Psoas muscle (tissue), 8 donors: ENCODE results near the gene RASSF1. TPM values are rescaled to one million over a fixed set of nuclear protein-coding genes. Genes with fewer than 3 reads are reported as not detected.
A peak's percentile ranks its signal among the peaks of the same experiment; 100 is the strongest.

Source experiments
- ATAC-seq, 4 donors: fragments of 200-7000 bp; cut with Tn5 transposase; one replicate each; pipeline ENCODE4 v1.9.1; 2020; ENCODE audit warnings: moderate library complexity in 3 of 4, mild to moderate bottlenecking in 2 of 4
- DNase-seq, 2 donors: peaks; one replicate each; pipeline ENCODE4 v3.0.0-alpha.2; 2020
- H3K27ac ChIP-seq: fragments of 200-600 bp; one replicate; pipeline ENCODE4 v1.8.0; 2022
- H3K27me3 ChIP-seq, 3 donors: fragments of 200-600 bp in 1 of 3; one replicate each; pipeline versions ENCODE4 v1.6.1 to v1.8.0; 2013 to 2022; ENCODE audit warnings: low read length in 2 of 3, mild to moderate bottlenecking in 2 of 3, moderate library complexity in 1 of 3; ENCODE audit not compliant: insufficient read depth in 3 of 3
- H3K36me3 ChIP-seq, 2 donors: fragments of 200-600 bp in 1 of 2; one replicate each; pipeline versions ENCODE4 v1.6.1 to v1.8.0; 2013 to 2022; ENCODE audit warnings: low read depth in 1 of 2, mild to moderate bottlenecking in 1 of 2, moderate library complexity in 1 of 2; ENCODE audit not compliant: insufficient read depth in 1 of 2
- H3K4me1 ChIP-seq: fragments of 200-600 bp; one replicate; pipeline ENCODE4 v1.8.0; 2022
- H3K4me3 ChIP-seq: fragments of 200-600 bp; one replicate; pipeline ENCODE4 v1.8.0; 2022; ENCODE audit warnings: mild to moderate bottlenecking
- H3K9me3 ChIP-seq: fragments of 200-600 bp; one replicate; pipeline ENCODE4 v1.8.0; 2022
- CTCF ChIP-seq: fragments of 200-600 bp; IDR thresholded peaks from one replicate; pipeline ENCODE4 v1.8.0; 2022; ENCODE audit warnings: antibody characterized with exemption
- WGBS, 3 donors: extraction: QIAGEN DNeasy Blood & Tissue Kit; methylation state at CpG; one replicate each; pipeline versions ENCODE4 v1.1.6 to v1.1.7; 2013; 5-methylcytosine and 5-hydroxymethylcytosine counted together
- intact Hi-C, 2 donors: fragments of 100-400 bp; cut with DNase I; formaldehyde crosslinking; loops; one replicate each; pipeline versions ENCODE4 v1.11.0 to v1.14.2; 2022
- polyA plus RNA-seq, 3 donors: library from polyadenylated mRNA; stranded (reverse); fragments of 200-250 nt; gene quantifications; one replicate each; pipeline ENCODE4 v1.2.3, GENCODE V29; 2013
- total RNA-seq, 4 donors: library from RNA; stranded (reverse); fragmentation: NEBNext Ultra II Directional in 2 of 4; extraction: Animal tissue kit (Norgen Biotek cat#: 25700) in 2 of 4; gene quantifications; one replicate each; pipeline versions ENCODE4 v1.2.1 to v1.2.4, GENCODE V29; 2021 to 2023
- donor health status: healthy with polysubstance abuse.
- donor health status: DM: no; HTN: no; CAD: no; lungs with moderate emphysema.
- donor health status: Bipolar disorder and iron deficiency.
- donor health status: healthy.
- donor health status: DM: yes; HTN: yes; CAD: no.
- donor health status: DM: no; HTN: no; CAD: no.
- donor health status: DM: no; HTN: no; CAD: no.
- donor health status: DM: yes; HTN: yes; CAD: no.

Gene RASSF1
- total and polyA plus RNA-seq, 7 donors, result 10.1 to 84.5 (median 24.2) TPM

DNA sequence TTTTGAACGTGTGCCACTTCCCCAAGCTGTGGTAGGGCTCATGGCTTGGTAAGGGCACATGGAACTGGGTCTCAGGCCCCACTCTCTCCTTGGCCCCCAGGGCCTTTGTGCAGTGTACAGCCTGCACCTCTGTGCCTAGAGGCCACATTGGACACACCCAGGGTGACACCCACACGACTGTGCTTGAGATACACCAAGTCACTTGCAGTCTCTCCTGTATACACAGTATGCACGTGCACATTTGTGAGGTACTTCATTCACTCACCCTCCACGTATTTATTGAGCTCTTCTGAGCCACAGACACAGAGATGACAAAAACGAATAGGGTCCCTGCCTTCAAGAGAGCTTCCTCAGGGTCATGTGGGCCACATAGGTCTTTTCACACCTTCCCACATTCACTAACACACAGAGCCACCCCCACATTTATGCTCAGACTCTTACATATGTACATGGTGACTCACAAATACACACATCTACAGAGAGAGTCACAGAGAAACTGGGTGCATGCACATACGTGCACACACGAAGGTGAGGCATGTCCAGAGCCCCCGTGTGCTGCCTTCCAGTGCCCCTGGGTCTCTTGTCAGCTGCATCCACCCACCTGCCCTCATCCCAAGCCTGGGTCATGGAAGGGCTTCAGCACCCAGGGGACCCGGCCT lies 28.5 kb upstream of the RASSF1 start:
- no peaks in the 10 kb centered on the region for H3K9me3 ChIP-seq
- H3K4me1 ChIP-seq, result no peaks in the 10 kb centered on the region
- intact Hi-C loops, result loop anchor here in 1 of 2 donors (5.0 kb wide), 1 partner anchor 168 kb away; no protein-coding TSS in a partner anchor
- H3K27me3 ChIP-seq, result peaks cover 0 to 3% (median 0%) of the 10 kb centered on the region in 3 donors
- 81 to 83% (median 83%) methylated on average over 9 of the region's 9 CpGs for WGBS, 3 donors
- ATAC-seq (no peak), DNase-seq (no peak)
- H3K27ac ChIP-seq, result no peak overlapping the region
- TF ChIP-seq CTCF, result no peak
- no peak overlapping the region for H3K4me3 ChIP-seq
- H3K36me3 ChIP-seq, result no peaks in the 10 kb centered on the region

DNA sequence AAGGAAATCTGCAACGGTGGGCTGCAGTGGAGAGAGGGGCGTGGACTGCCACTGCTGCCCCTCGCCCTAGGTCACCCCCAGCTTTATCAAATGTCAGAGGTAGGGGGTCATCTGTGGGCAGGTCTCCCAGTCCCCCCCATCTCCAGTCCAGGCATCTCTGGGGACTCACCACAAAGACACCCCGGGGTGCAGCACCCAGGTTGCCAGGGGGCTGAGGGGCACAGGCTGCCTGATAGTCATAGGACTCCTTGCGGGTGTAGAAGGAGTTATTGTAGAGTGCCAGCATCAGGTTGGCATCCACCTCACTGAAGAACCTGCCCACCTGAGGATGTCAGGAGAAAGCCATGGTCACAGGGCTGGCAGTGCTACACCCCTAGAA lies 25.2 kb upstream of the RASSF1 start:
- no peak for TF ChIP-seq CTCF
- no peak overlapping the region for H3K4me3 ChIP-seq
- DNase-seq (no peak), ATAC-seq (no peak)
- no peaks in the 10 kb centered on the region for H3K4me1 ChIP-seq
- 87 to 97% (median 87%) methylated on average over 5 of the region's 5 CpGs for WGBS, 3 donors
- intact Hi-C loops, result loop anchor here in 1 of 2 donors (5.0 kb wide), 1 partner anchor 171 kb away; no protein-coding TSS in a partner anchor
- no peaks in the 10 kb centered on the region for H3K36me3 ChIP-seq
- no peak overlapping the region for H3K27ac ChIP-seq
- peaks cover 0 to 3% (median 0%) of the 10 kb centered on the region in 3 donors for H3K27me3 ChIP-seq
- no peaks in the 10 kb centered on the region for H3K9me3 ChIP-seq

DNA sequence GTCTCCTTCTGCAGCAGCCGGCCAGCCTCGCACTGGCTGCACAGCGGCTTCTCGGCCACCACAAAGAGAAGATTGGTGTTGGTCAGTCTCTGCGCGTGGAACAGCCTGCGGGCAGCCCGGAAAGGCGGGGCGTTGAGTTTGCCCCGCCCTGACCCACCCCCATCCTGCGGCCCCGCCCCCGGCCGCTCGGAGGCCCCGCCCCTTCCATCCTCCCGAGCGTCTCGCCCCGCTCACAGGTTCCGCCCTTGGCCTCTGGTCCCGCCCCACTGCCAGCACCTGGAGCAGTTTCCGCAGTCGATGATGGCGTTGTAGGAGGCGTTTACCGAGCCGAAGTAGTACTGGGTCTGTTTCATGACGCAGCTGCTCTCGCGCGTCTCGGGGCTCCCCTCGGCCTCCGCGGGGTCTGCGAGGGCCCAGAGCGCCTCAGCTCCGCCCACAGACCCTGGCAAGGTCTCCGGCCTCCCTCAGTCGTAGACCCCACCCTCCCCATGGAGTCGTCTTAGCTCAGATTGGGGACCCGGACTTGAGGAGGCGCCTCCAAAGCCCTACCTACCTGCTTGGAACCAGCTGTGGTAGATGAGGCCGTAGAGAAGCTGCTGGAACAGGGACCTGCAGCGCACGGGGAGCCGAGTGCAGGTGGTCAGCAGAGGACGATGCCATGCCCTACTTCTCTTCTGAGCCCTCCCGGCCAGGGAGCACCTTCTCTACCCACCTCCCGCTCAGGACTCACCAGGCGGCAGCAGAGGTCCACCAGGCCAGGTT lies 24.6 kb upstream of the RASSF1 start:
- TF ChIP-seq CTCF, result no peak
- intact Hi-C loops, result loop anchor here in 1 of 2 donors (5.0 kb wide), 1 partner anchor 172 kb away; no protein-coding TSS in a partner anchor

GRCh38 chr3:50364573-50365079 lies 24.0 kb upstream of the RASSF1 start:
- DNase-seq (peak in 1 of 2 donors; percentile 63), ATAC-seq (peak; percentile 14 to 51 (median 34))
- H3K27me3 ChIP-seq, result no peaks in the 10 kb centered on the region
- H3K4me3 ChIP-seq, result peak overlapping the region; percentile 57
- H3K9me3 ChIP-seq, result no peaks in the 10 kb centered on the region
- WGBS, 3 donors, result 28 to 39% (median 32%) methylated on average over 45 to 48 of the region's 48 CpGs
- intact Hi-C loops, result loop anchor here in 1 of 2 donors (5.0 kb wide), 1 partner anchor 173 kb away; no protein-coding TSS in a partner anchor
- no peak overlapping the region for H3K27ac ChIP-seq
- no peaks in the 10 kb centered on the region for H3K4me1 ChIP-seq
- H3K36me3 ChIP-seq, result no peaks in the 10 kb centered on the region
- TF ChIP-seq CTCF, result no peak

More for the DNA sequence above, 24.6 kb upstream of the RASSF1 start:
- Histone ChIP-seq H3K9me3 (no peaks in the 10 kb centered on the region), H3K27me3 (peaks cover 0 to 3% (median 0%) of the 10 kb centered on the region in 3 donors), H3K4me3 (peak overlapping the region; percentile 57), H3K36me3 (no peaks in the 10 kb centered on the region), H3K27ac (no peak overlapping the region), H3K4me1 (no peaks in the 10 kb centered on the region)
- 17 to 19% (median 18%) methylated on average over 45 to 53 of the region's 53 CpGs for WGBS, 3 donors
- ATAC-seq, result peak; percentile 54 to 93 (median 84)
- peak; percentile 79 to 90 for DNase-seq
